ENCODE data around the gene ESR1.

- TF ChIP-seq, protein P1, sequence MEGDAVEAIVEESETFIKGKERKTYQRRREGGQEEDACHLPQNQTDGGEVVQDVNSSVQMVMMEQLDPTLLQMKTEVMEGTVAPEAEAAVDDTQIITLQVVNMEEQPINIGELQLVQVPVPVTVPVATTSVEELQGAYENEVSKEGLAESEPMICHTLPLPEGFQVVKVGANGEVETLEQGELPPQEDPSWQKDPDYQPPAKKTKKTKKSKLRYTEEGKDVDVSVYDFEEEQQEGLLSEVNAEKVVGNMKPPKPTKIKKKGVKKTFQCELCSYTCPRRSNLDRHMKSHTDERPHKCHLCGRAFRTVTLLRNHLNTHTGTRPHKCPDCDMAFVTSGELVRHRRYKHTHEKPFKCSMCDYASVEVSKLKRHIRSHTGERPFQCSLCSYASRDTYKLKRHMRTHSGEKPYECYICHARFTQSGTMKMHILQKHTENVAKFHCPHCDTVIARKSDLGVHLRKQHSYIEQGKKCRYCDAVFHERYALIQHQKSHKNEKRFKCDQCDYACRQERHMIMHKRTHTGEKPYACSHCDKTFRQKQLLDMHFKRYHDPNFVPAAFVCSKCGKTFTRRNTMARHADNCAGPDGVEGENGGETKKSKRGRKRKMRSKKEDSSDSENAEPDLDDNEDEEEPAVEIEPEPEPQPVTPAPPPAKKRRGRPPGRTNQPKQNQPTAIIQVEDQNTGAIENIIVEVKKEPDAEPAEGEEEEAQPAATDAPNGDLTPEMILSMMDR (IDR thresholded peaks at IDR 0.05) = no peak
- no peak for TF ChIP-seq EZH2 (IDR thresholded peaks at IDR 0.05)
Observed at GRCh38 chr6:152167641-152168603, 360.4 kb downstream of the ESR1 start.
